GM12891 (cell line): Measurements from ENCODE around the gene NDEL1.

Source experiments
- POLR2A ChIP-seq: IDR thresholded peaks from 2 replicates; pipeline ENCODE4 v1.6.1; 2011; ENCODE audit warnings: low read depth, low read length, control low read depth
- POLR2AphosphoS5 ChIP-seq: IDR thresholded peaks from 2 replicates; pipeline ENCODE4 v1.6.1; 2011; ENCODE audit warnings: low read depth, low read length, control low read depth
- TAF1 ChIP-seq: IDR thresholded peaks from 2 replicates; pipeline ENCODE4 v1.6.1; 2011; ENCODE audit warnings: low read depth, low read length, control low read depth

DNA sequence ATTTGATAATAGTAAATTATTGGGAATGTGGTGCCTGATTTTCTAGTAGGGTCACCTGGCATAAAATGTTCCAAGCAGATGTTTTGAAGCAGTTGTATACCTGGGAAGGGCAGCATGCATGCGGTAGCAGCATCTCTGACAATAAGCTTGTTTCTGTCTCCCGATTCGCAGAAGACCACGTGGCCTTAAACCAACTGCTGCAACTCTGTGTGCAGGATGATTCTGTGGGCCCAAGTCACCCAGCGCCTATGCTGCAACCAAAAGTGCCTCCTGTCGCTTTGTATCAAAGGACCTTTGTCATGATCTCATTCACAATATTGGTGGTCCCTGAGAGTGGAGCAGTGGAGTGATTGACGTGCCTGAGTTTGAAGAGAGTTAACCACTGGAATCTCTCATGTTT, 8.1 kb downstream of the NDEL1 start:
- TF ChIP-seq POLR2A, result no peak
- no peak for TF ChIP-seq POLR2AphosphoS5
- no peak for TF ChIP-seq TAF1
